Mesenchymal stem cell (in vitro differentiated cells and primary cell): Measurements from ENCODE around the gene LAMC1.

Experiments
- DNase-seq: peaks from one replicate; pipeline ENCODE4 v3.0.0-alpha.2; 2013
- H2AFZ ChIP-seq: one replicate; pipeline ENCODE4 v1.6.1; 2013; ENCODE audit warnings: low read depth, mild to moderate bottlenecking, control low read depth, inconsistent platforms, low read length, moderate library complexity
- H2AK5ac ChIP-seq: 2 replicates; pipeline ENCODE4 v1.6.1; 2013; ENCODE audit warnings: low read length, moderate library complexity, mild to moderate bottlenecking, inconsistent platforms; ENCODE audit not compliant: severe bottlenecking
- H2BK120ac ChIP-seq: one replicate; pipeline ENCODE4 v1.6.1; 2013; ENCODE audit warnings: low read depth, mild to moderate bottlenecking, inconsistent platforms, low read length, moderate library complexity
- H2BK12ac ChIP-seq, 2 experiments: one replicate each; pipeline ENCODE4 v1.6.1; 2013; ENCODE audit warnings: inconsistent platforms in 2 of 2, low read length in 2 of 2, mild to moderate bottlenecking in 2 of 2, moderate library complexity in 2 of 2, control low read depth in 1 of 2
- H2BK15ac ChIP-seq: one replicate; pipeline ENCODE4 v1.6.1; 2013; ENCODE audit warnings: mild to moderate bottlenecking, low read depth, inconsistent platforms; ENCODE audit not compliant: poor library complexity, severe bottlenecking
- H2BK5ac ChIP-seq: 2 replicates; pipeline ENCODE4 v1.6.1; 2013; ENCODE audit warnings: low read depth, mild to moderate bottlenecking, low read length, control low read depth, inconsistent platforms; ENCODE audit not compliant: poor library complexity, severe bottlenecking
- H3K14ac ChIP-seq, 2 experiments: one replicate each; pipeline ENCODE4 v1.6.1; 2013; ENCODE audit warnings: inconsistent platforms in 2 of 2, low read length in 2 of 2, control low read depth in 1 of 2, mild to moderate bottlenecking in 1 of 2, moderate library complexity in 1 of 2
- H3K18ac ChIP-seq, 2 experiments: one replicate each; pipeline ENCODE4 v1.6.1; 2013; ENCODE audit warnings: inconsistent platforms in 2 of 2, low read length in 2 of 2, control low read depth in 1 of 2, low read depth in 1 of 2, mild to moderate bottlenecking in 1 of 2
- H3K23ac ChIP-seq, 2 experiments: one replicate each; pipeline ENCODE4 v1.6.1; 2013; ENCODE audit warnings: inconsistent platforms in 2 of 2, low read length in 2 of 2, mild to moderate bottlenecking in 2 of 2, moderate library complexity in 2 of 2, control low read depth in 1 of 2
- H3K27ac ChIP-seq: 2 replicates; pipeline ENCODE4 v1.5.1; 2013; ENCODE audit warnings: mild to moderate bottlenecking, moderate library complexity, low read length, control low read depth, inconsistent platforms; ENCODE audit not compliant: poor library complexity, severe bottlenecking
- H3K27me3 ChIP-seq, 2 experiments: 2 replicates each; pipeline versions ENCODE4 v1.6.1 to v1.7.0; 2013; ENCODE audit warnings: low read length in 2 of 2, mild to moderate bottlenecking in 2 of 2, moderate library complexity in 2 of 2, control low read depth in 1 of 2, inconsistent platforms in 1 of 2; ENCODE audit not compliant: control insufficient read depth in 1 of 2, insufficient read depth in 1 of 2
- H3K36me3 ChIP-seq, 2 experiments: 2 replicates each; pipeline versions ENCODE4 v1.6.1 to v1.7.0; 2013; ENCODE audit warnings: low read length in 2 of 2, control low read depth in 1 of 2, inconsistent platforms in 1 of 2, low read depth in 1 of 2, mild to moderate bottlenecking in 1 of 2; ENCODE audit not compliant: insufficient read depth in 2 of 2, control insufficient read depth in 1 of 2
- H3K4ac ChIP-seq, 2 experiments: one replicate each; pipeline ENCODE4 v1.6.1; 2013; ENCODE audit warnings: inconsistent platforms in 2 of 2, low read length in 2 of 2, mild to moderate bottlenecking in 2 of 2, moderate library complexity in 2 of 2, control low read depth in 1 of 2, low read depth in 1 of 2
- H3K4me1 ChIP-seq: 2 replicates; pipeline ENCODE4 v1.6.1; 2013; ENCODE audit warnings: low read depth, low read length, control low read depth; ENCODE audit not compliant: control insufficient read depth, insufficient read depth
- H3K4me2 ChIP-seq: 2 replicates; pipeline ENCODE4 v1.6.1; 2013; ENCODE audit warnings: low read length, mild to moderate bottlenecking, inconsistent platforms; ENCODE audit not compliant: poor library complexity, severe bottlenecking
- H3K4me3 ChIP-seq, 2 experiments: 2 replicates each; pipeline versions ENCODE4 v1.5.1 to v1.7.0; 2013; ENCODE audit warnings: low read length in 2 of 2, mild to moderate bottlenecking in 2 of 2, control low read depth in 1 of 2, low read depth in 1 of 2; ENCODE audit not compliant: insufficient read depth in 1 of 2
- H3K79me1 ChIP-seq: replicated peaks from 2 replicates; pipeline ENCODE4 v1.6.1; 2013; ENCODE audit warnings: mild to moderate bottlenecking, control low read depth, low read length, inconsistent platforms; ENCODE audit not compliant: poor library complexity, severe bottlenecking
- H3K9ac ChIP-seq: 2 replicates; pipeline ENCODE4 v1.7.0; 2013; ENCODE audit warnings: mild to moderate bottlenecking, low read length, moderate library complexity
- H3K9me3 ChIP-seq: 2 replicates; pipeline ENCODE4 v1.7.0; 2013; ENCODE audit warnings: mild to moderate bottlenecking, low read length; ENCODE audit not compliant: control insufficient read depth
- H4K8ac ChIP-seq: one replicate; pipeline ENCODE4 v1.6.1; 2013; ENCODE audit warnings: inconsistent platforms, mild to moderate bottlenecking, low read length, moderate library complexity
- H4K91ac ChIP-seq: one replicate; pipeline ENCODE4 v1.6.1; 2013; ENCODE audit warnings: mild to moderate bottlenecking, low read length, inconsistent platforms
- WGBS: methylation state at CpG from one replicate; pipeline ENCODE4 v1.1.7; 2013; ENCODE audit warnings: mixed read lengths; 5-methylcytosine and 5-hydroxymethylcytosine counted together

The LAMC1 gene

GRCh38 chr1:182993746-182994145 lies 29.5 kb upstream of the LAMC1 start:
- Histone ChIP-seq H3K9me3 (no peaks in the 10 kb centered on the region), H3K79me1 (no peaks in the 10 kb centered on the region), H2AK5ac (no peak overlapping the region), H3K9ac (no peak overlapping the region), H2BK5ac (no peak overlapping the region), H2BK15ac (no peak overlapping the region), H3K36me3 (no peaks in the 10 kb centered on the region), H3K14ac (no peak overlapping the region), H3K18ac (no peak overlapping the region), H3K4me3 (no peak overlapping the region), H4K91ac (no peak overlapping the region), H3K4me1 (peaks cover 3% of the 10 kb centered on the region), H3K27ac (no peak overlapping the region), H3K4ac (no peak overlapping the region), H3K27me3 (no peaks in the 10 kb centered on the region), H3K23ac (no peak overlapping the region), H2BK12ac (no peak overlapping the region), H4K8ac (no peak overlapping the region), H2BK120ac (no peak overlapping the region), H3K4me2 (no peak overlapping the region), H2AFZ (no peak overlapping the region)
- DNase-seq = no peak

- Histone ChIP-seq H2AFZ (no peak overlapping the region), H3K4ac (no peak overlapping the region), H3K27me3 (no peaks in the 10 kb centered on the region), H3K4me3 (no peak overlapping the region), H3K23ac (no peak overlapping the region), H3K14ac (no peak overlapping the region), H3K27ac (no peak overlapping the region), H2BK15ac (no peak overlapping the region), H2BK12ac (no peak overlapping the region), H2BK5ac (no peak overlapping the region), H2AK5ac (no peak overlapping the region), H3K79me1 (no peaks in the 10 kb centered on the region), H3K4me1 (no peaks in the 10 kb centered on the region), H3K9me3 (no peaks in the 10 kb centered on the region), H4K8ac (no peak overlapping the region), H4K91ac (no peak overlapping the region), H3K36me3 (no peaks in the 10 kb centered on the region), H3K18ac (no peak overlapping the region), H3K4me2 (no peak overlapping the region), H3K9ac (no peak overlapping the region), H2BK120ac (no peak overlapping the region)
- DNase-seq = no peak
- 59% methylated on average over 2 of the region's 4 CpGs for WGBS
Observed at GRCh38 chr1:182995894-182996293, 27.3 kb upstream of the LAMC1 start.

- no peak overlapping the region for H3K23ac ChIP-seq
- no peak overlapping the region for H2BK12ac ChIP-seq
- no peak overlapping the region for H4K8ac ChIP-seq
- no peak overlapping the region for H3K14ac ChIP-seq
- H3K79me1 ChIP-seq = no peaks in the 10 kb centered on the region
- H4K91ac ChIP-seq = no peak overlapping the region
- no peak overlapping the region for H2AK5ac ChIP-seq
- no peak overlapping the region for H3K9ac ChIP-seq
- no peak overlapping the region for H2BK120ac ChIP-seq
- H3K4ac ChIP-seq = no peak overlapping the region
- H3K27me3 ChIP-seq = no peaks in the 10 kb centered on the region
- H3K4me2 ChIP-seq = no peak overlapping the region
- H2BK5ac ChIP-seq = no peak overlapping the region
- no peak overlapping the region for H2AFZ ChIP-seq
- 100% methylated on average over 1 of the region's 1 CpG for WGBS
- no peak overlapping the region for H2BK15ac ChIP-seq
- no peaks in the 10 kb centered on the region for H3K36me3 ChIP-seq
- H3K18ac ChIP-seq = no peak overlapping the region
- no peak overlapping the region for H3K27ac ChIP-seq
- H3K9me3 ChIP-seq = no peaks in the 10 kb centered on the region
- no peaks in the 10 kb centered on the region for H3K4me1 ChIP-seq
- H3K4me3 ChIP-seq = no peak overlapping the region
- no peak for DNase-seq
Observed at GRCh38 chr1:182996816-182997215, 26.4 kb upstream of the LAMC1 start.

DNA sequence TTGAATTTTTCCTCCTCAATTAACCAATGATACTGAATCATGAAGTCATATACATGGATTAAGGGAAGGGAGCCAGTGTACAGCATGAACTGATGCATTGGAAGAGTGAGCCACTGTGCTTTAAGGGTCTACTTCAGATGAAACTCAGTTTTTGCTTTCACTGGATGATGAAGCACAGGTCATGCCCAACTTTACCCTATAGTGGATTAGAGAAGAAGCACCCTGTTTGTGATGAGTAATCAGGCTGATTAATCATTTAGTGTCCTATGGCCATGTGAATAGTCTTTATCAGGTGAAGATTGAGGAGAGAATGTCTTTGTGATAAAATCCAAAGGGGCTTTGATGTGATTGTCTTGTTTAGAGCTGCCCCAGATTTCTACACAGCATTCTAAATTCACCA lies 24.7 kb upstream of the LAMC1 start:
- no peak overlapping the region for H2BK5ac ChIP-seq
- no peaks in the 10 kb centered on the region for H3K27me3 ChIP-seq
- no peak for DNase-seq
- no peaks in the 10 kb centered on the region for H3K9me3 ChIP-seq
- H3K79me1 ChIP-seq = no peaks in the 10 kb centered on the region
- H3K4ac ChIP-seq = no peak overlapping the region
- no peak overlapping the region for H3K23ac ChIP-seq
- no peak overlapping the region for H3K27ac ChIP-seq
- no peak overlapping the region for H4K91ac ChIP-seq
- H2BK15ac ChIP-seq = no peak overlapping the region
- no peak overlapping the region for H3K4me3 ChIP-seq
- H2AK5ac ChIP-seq = no peak overlapping the region
- H3K4me1 ChIP-seq = no peaks in the 10 kb centered on the region
- H2BK120ac ChIP-seq = no peak overlapping the region
- no peak overlapping the region for H3K4me2 ChIP-seq
- H4K8ac ChIP-seq = no peak overlapping the region
- H3K9ac ChIP-seq = no peak overlapping the region
- H3K18ac ChIP-seq = no peak overlapping the region
- H2AFZ ChIP-seq = no peak overlapping the region
- H3K14ac ChIP-seq = no peak overlapping the region
- H3K36me3 ChIP-seq = no peaks in the 10 kb centered on the region
- no peak overlapping the region for H2BK12ac ChIP-seq
